Nephron (organoid): ENCODE data around the gene PHLDA2.

Source experiments
- H3K27ac Mint-ChIP-seq, 3 experiments: 2 replicates each; pipeline ENCODE4 v1.8.0; 2020; ENCODE audit warnings: mixed read lengths in 3 of 3, mild to moderate bottlenecking in 2 of 3, moderate library complexity in 1 of 3
- H3K27me3 Mint-ChIP-seq: 2 replicates; pipeline ENCODE4 v1.8.0; 2021; ENCODE audit warnings: low read depth, mild to moderate bottlenecking, moderate library complexity, mixed read lengths
- H3K36me3 Mint-ChIP-seq: 2 replicates; pipeline ENCODE4 v1.8.0; 2020; ENCODE audit warnings: low read depth, mixed read lengths
- H3K4me1 Mint-ChIP-seq: 2 replicates; pipeline ENCODE4 v1.8.0; 2020; ENCODE audit warnings: mixed read lengths
- H3K4me3 Mint-ChIP-seq, 3 experiments: 2 replicates each; pipeline ENCODE4 v1.8.0; 2020; ENCODE audit warnings: mild to moderate bottlenecking in 3 of 3, mixed read lengths in 3 of 3, moderate library complexity in 2 of 3
- H3K9me3 Mint-ChIP-seq: 2 replicates; pipeline ENCODE4 v1.8.0; 2020; ENCODE audit warnings: mixed read lengths
- TF ChIP-seq, protein P1 (sequence below), 3 experiments: fragments of 200-600 bp; sonication (generic); IDR thresholded peaks; one replicate each; pipeline ENCODE4 v1.5.0; 2021; ENCODE audit warnings: antibody characterized with exemption in 3 of 3; ENCODE audit not compliant: unreplicated experiment in 3 of 3

The PHLDA2 gene

GRCh38 chr11:2928605-2929530 lies at the start of gene PHLDA2:
Gene PHLDA2 (minus strand): TSS chr11:2929420. CDS start chr11:2929364, 56 bp downstream.
- Mint-ChIP-seq H3K27me3 (peaks cover 54% of the 10 kb centered on the region), H3K27ac (no peak within 1 kb of the TSS), H3K9me3 (no peaks in the 10 kb centered on the region), H3K4me1 (peaks cover 5% of the 10 kb centered on the region), H3K4me3 (peak within 1 kb of the TSS; percentile 77 to 83 (median 78)), H3K36me3 (no peaks in the 10 kb centered on the region)
- TF ChIP-seq, protein P1, sequence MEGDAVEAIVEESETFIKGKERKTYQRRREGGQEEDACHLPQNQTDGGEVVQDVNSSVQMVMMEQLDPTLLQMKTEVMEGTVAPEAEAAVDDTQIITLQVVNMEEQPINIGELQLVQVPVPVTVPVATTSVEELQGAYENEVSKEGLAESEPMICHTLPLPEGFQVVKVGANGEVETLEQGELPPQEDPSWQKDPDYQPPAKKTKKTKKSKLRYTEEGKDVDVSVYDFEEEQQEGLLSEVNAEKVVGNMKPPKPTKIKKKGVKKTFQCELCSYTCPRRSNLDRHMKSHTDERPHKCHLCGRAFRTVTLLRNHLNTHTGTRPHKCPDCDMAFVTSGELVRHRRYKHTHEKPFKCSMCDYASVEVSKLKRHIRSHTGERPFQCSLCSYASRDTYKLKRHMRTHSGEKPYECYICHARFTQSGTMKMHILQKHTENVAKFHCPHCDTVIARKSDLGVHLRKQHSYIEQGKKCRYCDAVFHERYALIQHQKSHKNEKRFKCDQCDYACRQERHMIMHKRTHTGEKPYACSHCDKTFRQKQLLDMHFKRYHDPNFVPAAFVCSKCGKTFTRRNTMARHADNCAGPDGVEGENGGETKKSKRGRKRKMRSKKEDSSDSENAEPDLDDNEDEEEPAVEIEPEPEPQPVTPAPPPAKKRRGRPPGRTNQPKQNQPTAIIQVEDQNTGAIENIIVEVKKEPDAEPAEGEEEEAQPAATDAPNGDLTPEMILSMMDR (IDR thresholded peaks at IDR 0.05; ENCODE audit: unreplicated experiment in 3 of 3), result no peak

DNA sequence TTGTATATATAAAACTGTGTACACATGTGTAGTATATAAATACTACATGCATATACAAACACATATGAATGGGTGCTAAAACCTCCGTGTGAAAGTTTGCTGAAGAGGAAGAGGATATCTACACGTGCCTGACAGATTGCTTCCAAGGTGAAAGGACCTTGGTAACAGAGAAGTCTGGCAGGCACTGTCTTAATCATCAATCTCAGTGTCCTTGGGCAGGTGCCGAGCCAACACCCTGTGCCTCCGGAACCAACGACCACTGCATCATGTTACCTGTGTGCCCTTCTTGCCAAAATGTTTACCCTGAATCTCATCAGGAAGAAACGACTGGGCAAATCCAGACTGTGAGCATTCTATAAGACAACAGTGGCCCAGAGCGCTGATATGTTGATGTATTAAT lies 47.9 kb upstream of the PHLDA2 start:
- peaks cover 65% of the 10 kb centered on the region for H3K36me3 Mint-ChIP-seq
- TF ChIP-seq, protein P1 (IDR thresholded peaks at IDR 0.05; ENCODE audit: unreplicated experiment in 3 of 3), result no peak
- no peak overlapping the region for H3K27ac Mint-ChIP-seq
- H3K4me1 Mint-ChIP-seq, result no peaks in the 10 kb centered on the region
- no peak overlapping the region for H3K4me3 Mint-ChIP-seq
- no peaks in the 10 kb centered on the region for H3K27me3 Mint-ChIP-seq
- no peaks in the 10 kb centered on the region for H3K9me3 Mint-ChIP-seq

DNA sequence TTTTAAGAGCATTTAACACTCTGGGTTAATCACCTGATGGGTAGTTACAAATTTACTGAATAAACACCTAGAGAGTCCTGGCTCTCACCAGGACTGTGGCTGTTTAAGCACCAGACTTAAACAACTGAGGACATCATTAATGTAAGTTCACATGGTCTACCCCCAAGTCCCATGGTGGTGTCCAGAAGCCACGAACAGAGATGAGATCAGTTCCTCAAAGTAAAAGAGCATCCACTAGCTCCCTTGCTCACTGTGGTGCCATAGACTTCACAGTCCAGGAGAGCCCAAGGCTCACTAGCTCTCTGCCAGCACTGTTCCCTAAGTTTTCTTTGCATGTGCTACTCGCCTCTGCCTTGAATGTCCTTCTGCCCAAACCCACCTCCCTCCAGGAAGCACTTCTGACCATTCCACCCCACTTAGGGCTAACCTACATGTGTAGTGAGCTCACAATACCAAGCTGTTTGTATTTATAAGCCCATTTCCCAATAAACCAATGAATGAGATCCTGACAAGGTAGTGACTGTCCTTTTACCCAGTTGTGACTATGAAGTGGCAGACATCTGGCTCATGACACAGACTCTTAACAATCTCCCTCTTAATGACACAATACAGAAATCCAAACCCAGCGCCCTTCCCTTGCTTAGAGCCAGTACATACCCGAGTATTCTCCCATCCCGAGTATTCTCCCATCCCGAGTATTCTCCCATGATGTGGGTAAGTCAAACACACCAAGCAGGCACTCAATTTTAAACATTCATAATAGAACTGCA lies 47.3 kb upstream of the PHLDA2 start:
- no peak overlapping the region for H3K4me3 Mint-ChIP-seq
- H3K27ac Mint-ChIP-seq, result no peak overlapping the region
- H3K36me3 Mint-ChIP-seq, result peaks cover 66% of the 10 kb centered on the region
- H3K27me3 Mint-ChIP-seq, result no peaks in the 10 kb centered on the region
- TF ChIP-seq, protein P1 (IDR thresholded peaks at IDR 0.05; ENCODE audit: unreplicated experiment in 3 of 3), result no peak
- H3K9me3 Mint-ChIP-seq, result no peaks in the 10 kb centered on the region
- no peaks in the 10 kb centered on the region for H3K4me1 Mint-ChIP-seq

GRCh38 chr11:2975594-2975993 lies 46.4 kb upstream of the PHLDA2 start:
- Mint-ChIP-seq H3K27me3 (no peaks in the 10 kb centered on the region), H3K4me1 (no peaks in the 10 kb centered on the region), H3K9me3 (no peaks in the 10 kb centered on the region), H3K27ac (no peak overlapping the region), H3K36me3 (peaks cover 75% of the 10 kb centered on the region), H3K4me3 (no peak overlapping the region)
- TF ChIP-seq, protein P1 (IDR thresholded peaks at IDR 0.05; ENCODE audit: unreplicated experiment in 3 of 3), result peak; percentile 19 to 36 (median 28)

- no peak overlapping the region for H3K4me3 Mint-ChIP-seq
- no peaks in the 10 kb centered on the region for H3K27me3 Mint-ChIP-seq
- no peak overlapping the region for H3K27ac Mint-ChIP-seq
- no peaks in the 10 kb centered on the region for H3K4me1 Mint-ChIP-seq
- TF ChIP-seq, protein P1 (IDR thresholded peaks at IDR 0.05; ENCODE audit: unreplicated experiment in 3 of 3), result no peak
- no peaks in the 10 kb centered on the region for H3K9me3 Mint-ChIP-seq
- H3K36me3 Mint-ChIP-seq, result peaks cover 85% of the 10 kb centered on the region
These were observed 45.1 kb upstream of the PHLDA2 start for GRCh38 chr11:2974272-2974671.
